Right forelimb (tissue), 1 donor: ENCODE data around the gene MCTP1.

ENCODE experiments used
- DNase-seq: peaks from one replicate; pipeline ENCODE4 v3.0.0-alpha.2; 2018

The MCTP1 gene

GRCh38 chr5:95070453-95070852 lies 214.4 kb downstream of the MCTP1 start:
- DNase-seq: no peak

- DNase-seq: no peak
These were observed 214.9 kb downstream of the MCTP1 start for GRCh38 chr5:95069948-95070347.

GRCh38 chr5:95069021-95069420 lies 215.9 kb downstream of the MCTP1 start:
- DNase-seq: no peak

GRCh38 chr5:95068289-95068910 lies 216.5 kb downstream of the MCTP1 start:
- no peak for DNase-seq

- DNase-seq: no peak
These were observed 218.8 kb downstream of the MCTP1 start for GRCh38 chr5:95066048-95066447.

GRCh38 chr5:95063492-95063891 lies 221.4 kb downstream of the MCTP1 start:
- no peak for DNase-seq

GRCh38 chr5:95060098-95060497 lies 224.8 kb downstream of the MCTP1 start:
- no peak for DNase-seq

GRCh38 chr5:95059636-95060035 lies 225.3 kb downstream of the MCTP1 start:
- DNase-seq: no peak

GRCh38 chr5:95057615-95058014 lies 227.3 kb downstream of the MCTP1 start:
- DNase-seq: no peak

- DNase-seq: no peak
These were observed 231.6 kb downstream of the MCTP1 start for GRCh38 chr5:95053253-95053652.

GRCh38 chr5:95050708-95051107 lies 234.2 kb downstream of the MCTP1 start:
- no peak for DNase-seq

GRCh38 chr5:95048628-95049027 lies 236.3 kb downstream of the MCTP1 start:
- DNase-seq: no peak

- DNase-seq: no peak
These were observed 239.5 kb downstream of the MCTP1 start for GRCh38 chr5:95045181-95045965.

GRCh38 chr5:95044096-95044495 lies 240.8 kb downstream of the MCTP1 start:
- no peak for DNase-seq

- DNase-seq: no peak
These were observed 241.2 kb downstream of the MCTP1 start for GRCh38 chr5:95043648-95044047.

- DNase-seq: no peak
These were observed 241.7 kb downstream of the MCTP1 start for GRCh38 chr5:95043234-95043633.

- DNase-seq: no peak
These were observed 242.9 kb downstream of the MCTP1 start for GRCh38 chr5:95042037-95042436.

- no peak for DNase-seq
These were observed 248.8 kb downstream of the MCTP1 start for GRCh38 chr5:95035891-95036685.

- no peak for DNase-seq
These were observed 252.1 kb downstream of the MCTP1 start for GRCh38 chr5:95032801-95033200.

- DNase-seq: no peak
These were observed 255.1 kb downstream of the MCTP1 start for GRCh38 chr5:95029569-95030366.

- no peak for DNase-seq
These were observed 257.1 kb downstream of the MCTP1 start for GRCh38 chr5:95027775-95028174.

GRCh38 chr5:95027151-95027721 lies 257.7 kb downstream of the MCTP1 start:
- no peak for DNase-seq

GRCh38 chr5:95026718-95027117 lies 258.2 kb downstream of the MCTP1 start:
- DNase-seq: no peak
